OCI-M1 (cell line): ENCODE measurements around the gene GLP1R.
A peak's percentile ranks its signal among the peaks of the same experiment; 100 is the strongest.

Source experiments
- DNase-seq: peaks from one replicate; lab custom pipeline; 2025; lab: John Stamatoyannopoulos, UW

Gene GLP1R

DNA sequence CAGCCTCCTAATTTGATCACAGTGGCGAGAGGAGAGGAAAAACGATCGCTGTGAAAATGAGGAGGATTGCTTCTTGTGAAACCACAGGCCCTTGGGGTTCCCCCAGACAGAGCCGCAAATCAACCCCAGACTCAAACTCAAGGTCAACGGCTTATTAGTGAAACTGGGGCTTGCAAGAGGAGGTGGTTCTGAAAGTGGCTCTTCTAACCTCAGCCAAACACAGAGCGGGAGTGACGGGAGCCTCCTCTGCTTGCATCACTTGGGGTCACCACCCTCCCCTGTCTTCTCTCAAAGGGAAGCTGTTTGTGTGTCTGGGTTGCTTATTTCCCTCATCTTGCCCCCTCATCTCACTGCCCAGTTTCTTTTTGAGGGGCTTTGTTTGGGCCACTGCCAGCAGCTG, 37.7 kb downstream of the GLP1R start:
- no peak for DNase-seq

DNA sequence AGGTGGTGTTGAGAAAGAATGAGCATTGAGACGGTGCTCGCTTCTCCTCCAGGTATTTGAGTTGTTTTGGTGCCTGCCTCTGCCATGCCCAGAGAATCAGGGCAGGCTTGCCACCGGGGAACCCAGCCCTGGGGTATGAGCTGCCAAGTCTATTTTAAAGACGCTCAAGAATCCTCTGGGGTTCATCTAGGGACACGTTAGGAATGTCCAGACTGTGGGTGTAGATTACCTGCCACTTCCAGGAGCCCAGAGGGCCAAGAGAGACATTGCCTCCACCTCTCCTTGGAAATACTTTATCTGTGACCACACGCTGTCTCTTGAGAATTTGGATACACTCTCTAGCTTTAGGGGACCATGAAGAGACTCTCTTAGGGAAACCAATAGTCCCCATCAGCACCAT, 38.1 kb downstream of the GLP1R start:
- DNase-seq = no peak

- DNase-seq = no peak
Measured at GRCh38 chr6:39087197-39087596, 38.6 kb downstream of the GLP1R start.

GRCh38 chr6:39088331-39088730, 39.8 kb downstream of the GLP1R start:
- peak; percentile 70 for DNase-seq

GRCh38 chr6:39090036-39090435, 41.5 kb downstream of the GLP1R start:
- DNase-seq = no peak

DNA sequence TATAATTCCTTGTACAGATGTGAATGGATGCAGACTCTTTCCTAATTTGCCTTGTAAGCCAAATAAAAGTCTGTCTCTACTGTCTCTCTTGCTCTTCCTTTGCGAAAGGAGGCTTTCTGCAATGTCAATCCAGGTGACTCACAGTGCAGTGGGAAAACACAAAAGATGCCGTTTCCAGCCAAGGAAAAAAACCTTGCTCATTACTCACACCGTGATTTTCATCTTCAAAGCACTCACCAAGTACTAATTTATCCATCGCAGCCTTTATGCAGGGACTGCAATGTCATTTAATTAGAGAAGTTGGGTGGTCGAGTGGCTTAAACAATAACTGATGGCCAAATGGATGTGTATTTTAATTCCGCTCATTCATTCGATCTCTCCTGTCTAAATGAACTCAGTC, 42.6 kb downstream of the GLP1R start:
- no peak for DNase-seq

- DNase-seq = peak; percentile 65
Measured at GRCh38 chr6:39092124-39092523, 43.5 kb downstream of the GLP1R start.

- no peak for DNase-seq
Measured at GRCh38 chr6:39093149-39093708, 44.6 kb downstream of the GLP1R start.

- DNase-seq = no peak
Measured at GRCh38 chr6:39095578-39095977, 47.0 kb downstream of the GLP1R start.

GRCh38 chr6:39100358-39100757, 51.8 kb downstream of the GLP1R start:
- DNase-seq = peak; percentile 37

- DNase-seq = peak; percentile 74
Measured at GRCh38 chr6:39102071-39102820, 53.7 kb downstream of the GLP1R start.

GRCh38 chr6:39102821-39103136, 54.2 kb downstream of the GLP1R start:
- no peak for DNase-seq

- no peak for DNase-seq
Measured at GRCh38 chr6:39104528-39104927, 55.9 kb downstream of the GLP1R start.

GRCh38 chr6:39107034-39107433, 58.5 kb downstream of the GLP1R start:
- DNase-seq = peak; percentile 12

DNA sequence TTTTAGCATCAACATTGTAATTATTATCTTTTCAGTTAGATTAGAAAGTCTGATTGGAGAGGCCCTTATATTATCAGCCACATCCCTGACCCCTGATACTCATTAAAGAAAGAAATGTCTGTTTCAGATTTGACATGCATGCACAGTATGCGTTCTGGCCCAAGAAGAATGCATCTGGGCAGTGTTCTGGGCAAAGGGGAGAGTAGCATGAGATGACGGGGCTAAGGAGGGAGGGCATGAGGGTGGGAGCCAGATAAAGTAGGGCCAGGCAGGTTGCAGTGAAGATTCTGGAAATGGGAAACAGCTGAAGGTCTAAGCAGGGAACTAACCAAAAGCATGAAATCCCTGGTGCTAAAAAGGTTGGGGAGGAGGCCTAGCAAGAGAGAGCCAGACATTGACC, 59.1 kb downstream of the GLP1R start:
- DNase-seq = no peak

GRCh38 chr6:39108041-39108839, 59.7 kb downstream of the GLP1R start:
- DNase-seq = no peak

- no peak for DNase-seq
Measured at GRCh38 chr6:39111280-39111679, 62.7 kb downstream of the GLP1R start.

DNA sequence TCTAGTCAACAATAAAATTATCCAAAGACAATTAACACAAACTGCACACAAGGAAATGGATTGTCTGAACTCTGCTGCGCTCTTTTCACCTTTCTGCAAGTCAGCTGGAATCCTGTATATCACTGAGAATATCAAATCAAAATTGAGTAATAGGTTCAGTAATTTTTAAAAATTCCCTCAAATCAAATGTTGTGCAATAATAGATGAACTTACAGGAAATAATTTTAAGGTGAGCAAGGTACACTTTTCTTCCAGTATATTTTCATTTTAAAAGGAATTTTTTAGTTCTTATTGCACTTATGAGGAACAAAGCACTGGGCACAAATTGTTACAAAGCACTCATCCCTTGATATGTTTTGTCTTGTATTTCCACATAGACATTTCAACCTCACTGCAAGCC, 65.2 kb downstream of the GLP1R start:
- no peak for DNase-seq

DNA sequence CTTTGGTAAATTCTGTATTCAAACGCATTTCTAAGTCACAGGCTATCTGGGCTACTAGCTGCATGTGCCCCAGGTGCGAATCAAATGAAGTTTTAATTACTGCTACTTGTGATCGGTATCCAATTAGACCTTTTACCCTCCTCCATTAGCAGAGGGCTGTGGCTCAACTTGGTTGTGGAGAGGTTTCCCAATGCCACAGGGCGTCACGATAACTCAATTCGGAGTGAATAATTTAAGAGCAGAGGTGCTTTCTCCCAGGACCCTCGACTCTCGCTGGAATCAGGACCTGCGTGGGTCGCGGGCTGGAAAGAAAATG, 65.8 kb downstream of the GLP1R start:
- no peak for DNase-seq

GRCh38 chr6:39114704-39115599, 66.4 kb downstream of the GLP1R start, which contains the start of gene SAYSD1:
Gene SAYSD1, minus strand, starts transcription at chr6:39115186. Its CDS starts 97 bp downstream, at chr6:39115089.
- DNase-seq = peak; percentile 98

- DNase-seq = no peak
Measured at GRCh38 chr6:39118921-39119320, 70.3 kb downstream of the GLP1R start.

GRCh38 chr6:39124114-39124513, 75.5 kb downstream of the GLP1R start:
- no peak for DNase-seq
